ENCODE results near the gene EIF2B1.

DNA sequence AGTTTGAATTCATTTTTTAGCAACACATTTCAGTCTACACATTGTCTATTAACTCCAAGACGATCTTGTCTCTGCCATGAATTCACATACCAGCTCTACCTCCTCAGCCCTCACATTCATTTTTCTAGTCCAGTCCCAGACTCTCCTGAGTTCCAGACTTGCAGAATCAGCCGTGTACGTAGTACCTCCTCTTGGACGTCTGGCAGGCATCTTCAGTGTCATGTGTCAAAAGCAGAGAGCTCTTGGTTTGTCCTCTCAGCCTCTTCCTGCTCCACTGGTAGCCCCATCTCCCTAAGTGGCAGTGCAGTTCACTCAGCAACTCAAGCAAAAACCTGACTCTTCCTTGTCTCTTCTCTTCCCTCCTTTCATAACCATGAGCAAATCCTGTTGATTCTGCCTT, 22.9 kb upstream of the EIF2B1 start:
- TF ChIP-seq, protein P1, sequence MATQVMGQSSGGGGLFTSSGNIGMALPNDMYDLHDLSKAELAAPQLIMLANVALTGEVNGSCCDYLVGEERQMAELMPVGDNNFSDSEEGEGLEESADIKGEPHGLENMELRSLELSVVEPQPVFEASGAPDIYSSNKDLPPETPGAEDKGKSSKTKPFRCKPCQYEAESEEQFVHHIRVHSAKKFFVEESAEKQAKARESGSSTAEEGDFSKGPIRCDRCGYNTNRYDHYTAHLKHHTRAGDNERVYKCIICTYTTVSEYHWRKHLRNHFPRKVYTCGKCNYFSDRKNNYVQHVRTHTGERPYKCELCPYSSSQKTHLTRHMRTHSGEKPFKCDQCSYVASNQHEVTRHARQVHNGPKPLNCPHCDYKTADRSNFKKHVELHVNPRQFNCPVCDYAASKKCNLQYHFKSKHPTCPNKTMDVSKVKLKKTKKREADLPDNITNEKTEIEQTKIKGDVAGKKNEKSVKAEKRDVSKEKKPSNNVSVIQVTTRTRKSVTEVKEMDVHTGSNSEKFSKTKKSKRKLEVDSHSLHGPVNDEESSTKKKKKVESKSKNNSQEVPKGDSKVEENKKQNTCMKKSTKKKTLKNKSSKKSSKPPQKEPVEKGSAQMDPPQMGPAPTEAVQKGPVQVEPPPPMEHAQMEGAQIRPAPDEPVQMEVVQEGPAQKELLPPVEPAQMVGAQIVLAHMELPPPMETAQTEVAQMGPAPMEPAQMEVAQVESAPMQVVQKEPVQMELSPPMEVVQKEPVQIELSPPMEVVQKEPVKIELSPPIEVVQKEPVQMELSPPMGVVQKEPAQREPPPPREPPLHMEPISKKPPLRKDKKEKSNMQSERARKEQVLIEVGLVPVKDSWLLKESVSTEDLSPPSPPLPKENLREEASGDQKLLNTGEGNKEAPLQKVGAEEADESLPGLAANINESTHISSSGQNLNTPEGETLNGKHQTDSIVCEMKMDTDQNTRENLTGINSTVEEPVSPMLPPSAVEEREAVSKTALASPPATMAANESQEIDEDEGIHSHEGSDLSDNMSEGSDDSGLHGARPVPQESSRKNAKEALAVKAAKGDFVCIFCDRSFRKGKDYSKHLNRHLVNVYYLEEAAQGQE (IDR thresholded peaks at IDR 0.05; ENCODE audit: low read depth), result no peak
- TF ChIP-seq ZNF274 (IDR thresholded peaks at IDR 0.05; ENCODE audit: low read depth, low read length) (no peak), POLR2A (IDR thresholded peaks at IDR 0.05; ENCODE audit: borderline replicate concordance, extremely low read depth, insufficient read depth, insufficient read length) (no peak), EZH2 (IDR thresholded peaks at IDR 0.05) (no peak), EZH2phosphoT487 (IDR thresholded peaks at IDR 0.05; ENCODE audit: borderline replicate concordance) (no peak)
- TF ChIP-seq, protein P2, sequence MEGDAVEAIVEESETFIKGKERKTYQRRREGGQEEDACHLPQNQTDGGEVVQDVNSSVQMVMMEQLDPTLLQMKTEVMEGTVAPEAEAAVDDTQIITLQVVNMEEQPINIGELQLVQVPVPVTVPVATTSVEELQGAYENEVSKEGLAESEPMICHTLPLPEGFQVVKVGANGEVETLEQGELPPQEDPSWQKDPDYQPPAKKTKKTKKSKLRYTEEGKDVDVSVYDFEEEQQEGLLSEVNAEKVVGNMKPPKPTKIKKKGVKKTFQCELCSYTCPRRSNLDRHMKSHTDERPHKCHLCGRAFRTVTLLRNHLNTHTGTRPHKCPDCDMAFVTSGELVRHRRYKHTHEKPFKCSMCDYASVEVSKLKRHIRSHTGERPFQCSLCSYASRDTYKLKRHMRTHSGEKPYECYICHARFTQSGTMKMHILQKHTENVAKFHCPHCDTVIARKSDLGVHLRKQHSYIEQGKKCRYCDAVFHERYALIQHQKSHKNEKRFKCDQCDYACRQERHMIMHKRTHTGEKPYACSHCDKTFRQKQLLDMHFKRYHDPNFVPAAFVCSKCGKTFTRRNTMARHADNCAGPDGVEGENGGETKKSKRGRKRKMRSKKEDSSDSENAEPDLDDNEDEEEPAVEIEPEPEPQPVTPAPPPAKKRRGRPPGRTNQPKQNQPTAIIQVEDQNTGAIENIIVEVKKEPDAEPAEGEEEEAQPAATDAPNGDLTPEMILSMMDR (IDR thresholded peaks at IDR 0.05 in 2 of 3, conservative IDR thresholded peaks at IDR 0.05 in 1 of 3; ENCODE audit: borderline replicate concordance in 1 of 3, insufficient read depth in 1 of 3, low read depth in 2 of 3, low read length in 2 of 3), result no peak

Data from HCT116 (cell line).